CD4-positive, CD25-positive, alpha-beta regulatory T cell (primary cell): ENCODE results near the gene STX10. TPM values are rescaled to one million over a fixed set of nuclear protein-coding genes. Genes with fewer than 3 reads are reported as not detected.

ENCODE experiments used
- ATAC-seq, 2 donors: fragments of 150-1000 bp; cut with Tn5 transposase; one replicate each; pipeline ENCODE4 v1.10.0; 2021; ENCODE audit warnings: low read depth in 2 of 2, moderate number of reproducible peaks in 2 of 2, moderate library complexity in 1 of 2
- DNase-seq, 3 donors: peaks; one replicate each; pipeline versions ENCODE4 v3.0.0 to v3.0.0-alpha.2; 2012 to 2022; ENCODE audit warnings: mixed read lengths in 1 of 3
- H3K27ac ChIP-seq: one replicate; pipeline ENCODE4 v1.7.0; 2013; ENCODE audit warnings: mild to moderate bottlenecking, low read length; ENCODE audit not compliant: insufficient read depth, poor library complexity, severe bottlenecking
- H3K27me3 ChIP-seq: one replicate; pipeline ENCODE4 v1.7.0; 2013; ENCODE audit warnings: low read length; ENCODE audit not compliant: control insufficient read depth, insufficient read depth
- H3K36me3 ChIP-seq: one replicate; pipeline ENCODE4 v1.7.0; 2013; ENCODE audit warnings: mild to moderate bottlenecking, low read length, moderate library complexity; ENCODE audit not compliant: control insufficient read depth, insufficient read depth
- H3K4me1 ChIP-seq: 2 replicates; pipeline ENCODE4 v1.7.0; 2013; ENCODE audit warnings: mild to moderate bottlenecking, low read length; ENCODE audit not compliant: insufficient read depth, control insufficient read depth, poor library complexity, severe bottlenecking
- H3K4me3 ChIP-seq: one replicate; pipeline ENCODE4 v1.7.0; 2013; ENCODE audit warnings: low read depth, mild to moderate bottlenecking, low read length, moderate library complexity
- H3K9me3 ChIP-seq, 2 experiments: 1 replicate in 1 of 2; 2 replicates in 1 of 2; pipeline ENCODE4 v1.7.0; 2013; ENCODE audit warnings: low read length in 2 of 2, mild to moderate bottlenecking in 1 of 2, moderate library complexity in 1 of 2; ENCODE audit not compliant: control insufficient read depth in 2 of 2
- H3K27ac Mint-ChIP-seq, 3 donors: one replicate each; pipeline ENCODE4 v1.8.0; 2020 to 2022; ENCODE audit warnings: mild to moderate bottlenecking in 3 of 3, mixed read lengths in 3 of 3, moderate library complexity in 2 of 3
- H3K27me3 Mint-ChIP-seq: one replicate; pipeline ENCODE4 v1.8.0; 2022; ENCODE audit warnings: mild to moderate bottlenecking, mixed read lengths
- H3K36me3 Mint-ChIP-seq: one replicate; pipeline ENCODE4 v1.8.0; 2020; ENCODE audit warnings: mixed read lengths
- H3K4me1 Mint-ChIP-seq, 4 donors: one replicate each; pipeline ENCODE4 v1.8.0; 2020 to 2022; ENCODE audit warnings: mixed read lengths in 4 of 4, mild to moderate bottlenecking in 1 of 4
- H3K4me3 Mint-ChIP-seq, 4 donors: one replicate each; pipeline ENCODE4 v1.8.0; 2020 to 2022; ENCODE audit warnings: mild to moderate bottlenecking in 4 of 4, mixed read lengths in 4 of 4, moderate library complexity in 3 of 4
- H3K9me3 Mint-ChIP-seq, 7 donors: one replicate each; pipeline ENCODE4 v1.8.0; 2020 to 2022; ENCODE audit warnings: mixed read lengths in 7 of 7, mild to moderate bottlenecking in 3 of 7, moderate library complexity in 2 of 7
- polyA plus RNA-seq, 4 donors: library from polyadenylated mRNA; unstranded; fragments of 300-500 nt; fragmentation: Illumina TruSeq; gene quantifications; one replicate each; pipeline ENCODE4 v1.2.3, GENCODE V29; 2021
- total RNA-seq: library from RNA; stranded (reverse); gene quantifications from one replicate; pipeline ENCODE4 v1.2.3, GENCODE V29; 2022

STX10 gene
- total and polyA plus RNA-seq, 5 donors from 2014 or later: 52.4 to 68.2 (median 56.5) TPM

DNA sequence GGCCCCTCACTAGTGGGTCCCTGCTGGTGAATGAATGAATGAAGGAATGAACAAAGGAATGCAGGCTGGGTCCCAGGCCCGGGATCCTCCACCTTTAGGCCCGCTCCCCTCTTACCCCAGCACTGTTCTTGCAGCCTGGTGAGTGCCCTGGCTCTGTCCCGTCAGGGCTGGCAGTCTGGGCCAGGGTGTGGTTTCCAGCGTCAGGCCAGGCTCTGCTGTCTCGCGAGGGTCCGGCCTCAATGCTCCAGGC lies 47.8 kb downstream of the STX10 start:
- Histone ChIP-seq H3K9me3 (no peaks in the 10 kb centered on the region), H3K27ac (peak overlapping the region; percentile 72), H3K27me3 (no peaks in the 10 kb centered on the region), H3K4me3 (peak overlapping the region; percentile 67), H3K4me1 (peaks cover 86% of the 10 kb centered on the region), H3K36me3 (no peaks in the 10 kb centered on the region)
- peak overlapping the region; percentile 86 to 90 (median 88) for H3K4me3 Mint-ChIP-seq
- no peak for DNase-seq
- peaks cover 0 to 1% (median 0%) of the 10 kb centered on the region in 7 donors for H3K9me3 Mint-ChIP-seq
- ATAC-seq: no peak
- H3K27ac Mint-ChIP-seq: peak overlapping the region; percentile 83 to 95 (median 88)
- peaks cover under 1 to 59% (median 25%) of the 10 kb centered on the region in 4 donors for H3K4me1 Mint-ChIP-seq
- peaks cover 7% of the 10 kb centered on the region for H3K27me3 Mint-ChIP-seq
- H3K36me3 Mint-ChIP-seq: peaks cover 6% of the 10 kb centered on the region

DNA sequence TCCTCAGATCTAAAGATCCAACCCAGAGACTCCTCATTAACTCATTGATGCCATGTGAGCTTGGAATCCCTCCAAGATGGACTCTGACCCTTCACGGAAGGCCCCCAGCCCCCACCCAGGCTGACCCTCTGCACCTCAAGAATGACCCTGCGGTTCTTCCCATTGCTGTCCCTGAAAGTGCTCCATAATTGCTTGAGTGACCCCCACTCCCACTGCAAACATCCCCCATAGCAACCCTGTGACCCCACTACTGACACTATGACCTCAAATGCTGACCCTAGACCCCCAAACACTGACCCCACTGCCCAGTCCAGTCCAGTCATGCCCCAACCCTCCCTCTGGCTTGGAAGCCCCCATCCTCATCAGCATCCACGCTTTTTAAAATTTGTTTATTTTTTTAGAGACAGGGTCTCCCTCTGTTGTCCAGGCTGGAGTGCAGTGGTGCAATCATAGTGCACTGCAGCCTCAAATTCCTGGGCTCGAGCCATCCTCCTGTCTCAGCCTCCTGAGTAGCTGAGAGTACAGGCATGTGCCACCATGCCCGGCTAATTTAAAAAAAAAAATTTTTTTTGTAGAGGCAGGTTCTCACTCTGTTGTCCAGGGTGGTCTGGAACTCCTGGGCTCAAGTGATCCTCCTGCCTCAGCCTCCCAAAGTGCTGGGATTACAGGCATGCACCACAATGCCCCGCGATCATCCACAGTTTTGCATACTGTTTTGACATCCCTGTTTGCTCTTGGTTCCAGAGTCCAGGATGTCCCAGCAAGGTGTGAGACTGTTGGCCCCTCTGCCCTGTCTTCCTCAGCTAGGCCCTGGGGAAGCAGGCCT lies 48.4 kb downstream of the STX10 start:
- H3K27ac ChIP-seq: peak overlapping the region; percentile 87
- Mint-ChIP-seq H3K27me3 (peaks cover 12% of the 10 kb centered on the region), H3K4me1 (peaks cover 5 to 63% (median 28%) of the 10 kb centered on the region in 4 donors), H3K9me3 (peaks cover 0 to 1% (median 0%) of the 10 kb centered on the region in 7 donors), H3K4me3 (peak overlapping the region; percentile 86 to 90 (median 88)), H3K27ac (peak overlapping the region; percentile 83 to 95 (median 88)), H3K36me3 (peaks cover 6% of the 10 kb centered on the region)
- ATAC-seq (no peak), DNase-seq (no peak)
- H3K9me3 ChIP-seq: no peaks in the 10 kb centered on the region
- H3K4me3 ChIP-seq: peak overlapping the region; percentile 67
- no peaks in the 10 kb centered on the region for H3K27me3 ChIP-seq
- H3K36me3 ChIP-seq: no peaks in the 10 kb centered on the region
- peaks cover 91% of the 10 kb centered on the region for H3K4me1 ChIP-seq

- Mint-ChIP-seq H3K4me3 (peak overlapping the region; percentile 86 to 91 (median 90)), H3K27me3 (peaks cover 16% of the 10 kb centered on the region), H3K27ac (peak overlapping the region; percentile 83 to 98 (median 95)), H3K36me3 (peaks cover 6% of the 10 kb centered on the region), H3K4me1 (peaks cover 5 to 67% (median 32%) of the 10 kb centered on the region in 4 donors), H3K9me3 (peaks cover 0 to 1% (median 0%) of the 10 kb centered on the region in 7 donors)
- H3K4me3 ChIP-seq: peak overlapping the region; percentile 67
- H3K27ac ChIP-seq: peak overlapping the region; percentile 87
- DNase-seq (no peak), ATAC-seq (no peak)
- no peaks in the 10 kb centered on the region for H3K27me3 ChIP-seq
- peaks cover 98% of the 10 kb centered on the region for H3K4me1 ChIP-seq
- no peaks in the 10 kb centered on the region for H3K9me3 ChIP-seq
- H3K36me3 ChIP-seq: no peaks in the 10 kb centered on the region
Observed at GRCh38 chr19:13100841-13101589, 49.2 kb downstream of the STX10 start.

DNA sequence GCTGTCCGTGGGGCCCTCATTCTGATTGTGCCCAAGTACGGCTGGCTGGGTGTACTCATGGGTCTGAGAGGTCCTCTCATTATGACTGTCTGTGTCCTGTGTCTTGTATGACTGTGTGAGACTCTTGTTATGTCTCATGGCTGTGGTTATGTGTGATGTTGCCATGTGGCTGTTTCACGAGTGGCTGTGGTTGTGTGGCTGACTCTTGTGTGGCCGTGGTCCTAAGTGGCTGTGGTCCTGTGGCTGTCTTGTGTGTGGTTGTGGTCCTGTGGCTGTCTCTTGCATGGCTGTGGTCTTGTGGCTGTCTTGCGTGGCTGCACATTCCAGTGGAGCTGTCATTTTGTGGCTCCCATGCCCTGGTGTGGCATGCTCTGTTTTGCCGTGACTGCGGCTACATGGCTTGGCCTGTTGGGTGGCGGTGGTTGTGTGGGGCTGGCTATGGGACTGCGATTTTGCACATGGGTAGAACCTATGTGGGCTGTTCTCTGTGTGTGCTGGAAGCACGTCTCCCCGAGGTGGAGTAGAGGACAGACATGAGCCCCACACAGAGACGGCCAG lies 50.1 kb downstream of the STX10 start:
- Histone ChIP-seq H3K27me3 (no peaks in the 10 kb centered on the region), H3K36me3 (no peaks in the 10 kb centered on the region), H3K4me3 (peak overlapping the region; percentile 41), H3K27ac (peak overlapping the region; percentile 87), H3K9me3 (no peaks in the 10 kb centered on the region), H3K4me1 (peaks cover 98% of the 10 kb centered on the region)
- peaks cover 19% of the 10 kb centered on the region for H3K27me3 Mint-ChIP-seq
- peaks cover 0 to 1% (median 0%) of the 10 kb centered on the region in 7 donors for H3K9me3 Mint-ChIP-seq
- H3K4me3 Mint-ChIP-seq: peak overlapping the region; percentile 86 to 91 (median 90)
- H3K36me3 Mint-ChIP-seq: peaks cover 6% of the 10 kb centered on the region
- peak overlapping the region; percentile 95 to 98 (median 96) for H3K27ac Mint-ChIP-seq
- ATAC-seq (peak; percentile 24 to 29), DNase-seq (peak; percentile 44 to 86 (median 62))
- peaks cover 5 to 70% (median 34%) of the 10 kb centered on the region in 4 donors for H3K4me1 Mint-ChIP-seq

DNA sequence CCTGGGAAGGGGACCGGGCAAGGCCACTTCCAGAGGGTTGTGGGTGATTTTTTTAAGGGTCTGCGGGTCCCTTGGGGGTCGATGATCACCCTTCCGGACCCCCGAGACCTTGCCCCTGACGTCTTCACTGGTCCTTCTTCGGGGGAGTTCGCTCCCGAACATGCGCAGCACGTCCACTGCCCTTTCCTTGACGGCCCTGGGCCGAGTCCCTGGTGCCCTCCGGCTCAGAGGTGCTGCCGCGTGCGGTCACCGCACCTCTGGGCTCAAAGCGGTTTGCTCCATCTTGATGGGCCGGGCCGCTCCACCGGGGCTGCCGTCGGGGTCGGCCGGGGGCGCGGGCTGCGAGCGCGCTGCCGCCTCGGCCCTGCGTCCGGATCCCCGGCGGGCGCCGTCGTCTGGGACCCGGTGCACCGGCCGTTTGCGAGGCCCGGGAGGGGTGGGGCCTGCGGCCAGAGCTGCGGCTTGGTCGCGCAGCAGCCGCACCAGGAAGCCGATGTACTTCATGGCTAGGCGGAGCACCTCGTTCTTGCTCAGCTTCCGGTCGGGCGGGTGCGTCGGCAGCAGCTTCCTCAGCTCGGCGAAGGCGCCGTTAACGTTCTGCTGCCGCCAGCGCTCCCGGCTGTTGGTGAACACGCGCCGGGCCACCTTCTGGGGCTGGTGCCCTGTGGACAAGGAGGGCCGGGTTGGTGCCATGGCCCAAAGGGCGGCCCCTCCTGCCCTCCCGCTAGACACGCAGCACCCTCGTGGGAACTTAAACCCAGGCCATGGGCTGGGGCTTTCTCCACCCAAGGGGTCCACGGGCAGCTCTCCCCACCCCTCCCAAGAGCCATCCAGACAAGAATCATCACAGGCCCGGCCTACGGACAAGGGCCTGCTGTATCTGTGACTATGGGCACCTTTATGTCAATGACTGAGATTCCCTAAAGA lies 50.8 kb downstream of the STX10 start:
- H3K9me3 Mint-ChIP-seq: peaks cover 0 to 1% (median 0%) of the 10 kb centered on the region in 7 donors
- H3K27ac ChIP-seq: peak overlapping the region; percentile 87
- H3K27me3 ChIP-seq: no peaks in the 10 kb centered on the region
- ATAC-seq: peak; percentile 59 to 60
- H3K9me3 ChIP-seq: no peaks in the 10 kb centered on the region
- H3K4me1 ChIP-seq: peaks cover 99% of the 10 kb centered on the region
- H3K27me3 Mint-ChIP-seq: peaks cover 19% of the 10 kb centered on the region
- peak overlapping the region; percentile 47 for H3K4me3 ChIP-seq
- peak overlapping the region; percentile 90 to 91 (median 91) for H3K4me3 Mint-ChIP-seq
- H3K4me1 Mint-ChIP-seq: peaks cover 5 to 70% (median 33%) of the 10 kb centered on the region in 4 donors
- peaks cover 6% of the 10 kb centered on the region for H3K36me3 Mint-ChIP-seq
- peak overlapping the region; percentile 95 to 98 (median 96) for H3K27ac Mint-ChIP-seq
- DNase-seq: peak; percentile 73 to 93 (median 84)
- H3K36me3 ChIP-seq: no peaks in the 10 kb centered on the region

- peaks cover 0 to 1% (median 0%) of the 10 kb centered on the region in 7 donors for H3K9me3 Mint-ChIP-seq
- no peaks in the 10 kb centered on the region for H3K36me3 ChIP-seq
- H3K27me3 ChIP-seq: no peaks in the 10 kb centered on the region
- H3K9me3 ChIP-seq: no peaks in the 10 kb centered on the region
- H3K4me1 ChIP-seq: peaks cover 97% of the 10 kb centered on the region
- DNase-seq (peak; percentile 35 to 78 (median 54)), ATAC-seq (no peak)
- H3K27me3 Mint-ChIP-seq: peaks cover 24% of the 10 kb centered on the region
- peaks cover 6% of the 10 kb centered on the region for H3K36me3 Mint-ChIP-seq
- H3K4me3 ChIP-seq: peak overlapping the region; percentile 59
- H3K27ac Mint-ChIP-seq: peak overlapping the region; percentile 94 to 96 (median 95)
- H3K4me1 Mint-ChIP-seq: peaks cover 5 to 70% (median 38%) of the 10 kb centered on the region in 4 donors
- peak overlapping the region; percentile 90 to 91 (median 90) for H3K4me3 Mint-ChIP-seq
- peak overlapping the region; percentile 87 for H3K27ac ChIP-seq
Observed at GRCh38 chr19:13098277-13099072, 51.7 kb downstream of the STX10 start.
